ENCODE results near the gene NDUFS8. TPM values are rescaled to one million over a fixed set of nuclear protein-coding genes. Genes with fewer than 3 reads are reported as not detected.

Gene NDUFS8
- total and polyA plus RNA-seq, 2 of the 13 experiments (the other 11 are each of a cell fraction or from before 2014, with no cell fraction given): 96.7 to 158 TPM

DNA sequence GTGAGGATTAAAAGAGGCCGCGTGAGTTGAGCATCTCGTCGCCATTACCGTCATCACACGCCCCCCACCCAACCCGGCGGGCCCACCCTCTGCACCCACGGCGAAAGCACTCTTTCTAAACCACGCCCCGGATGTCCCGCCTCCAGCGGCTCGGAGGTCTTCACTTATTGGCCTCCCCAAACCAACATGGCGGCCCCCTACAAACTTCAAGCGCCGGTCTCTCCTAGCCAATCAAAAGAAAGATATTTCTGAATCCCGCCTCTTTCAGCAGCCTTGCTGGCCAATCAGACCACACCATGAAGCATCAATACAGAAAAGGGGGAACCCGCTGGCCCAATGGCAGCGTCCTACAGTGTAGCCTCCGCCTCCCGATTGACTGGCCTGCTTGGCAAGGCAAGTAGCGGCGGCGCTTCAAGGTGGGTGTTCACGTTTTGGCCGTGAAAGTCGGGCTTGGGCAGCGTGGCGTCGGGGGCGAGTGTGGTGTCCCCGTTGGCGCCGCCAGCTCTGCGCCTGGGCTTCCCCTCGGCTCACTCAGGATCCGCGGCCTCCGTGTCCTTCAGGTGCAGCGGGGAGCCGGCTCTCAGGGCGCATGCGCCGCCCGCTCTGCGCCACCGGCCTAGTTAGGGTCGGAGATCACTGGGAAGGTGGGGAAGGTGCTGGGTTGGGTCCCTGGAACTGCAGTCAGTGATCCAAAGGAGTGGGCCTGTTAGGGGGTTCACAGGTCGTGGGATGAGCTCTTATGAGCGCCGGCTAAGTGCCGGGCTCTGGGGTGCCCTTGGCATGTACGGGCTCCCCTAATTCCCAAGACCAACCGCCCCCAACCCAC, at the start of gene NDUFS8 (continued):
- TF ChIP-seq, protein P1, sequence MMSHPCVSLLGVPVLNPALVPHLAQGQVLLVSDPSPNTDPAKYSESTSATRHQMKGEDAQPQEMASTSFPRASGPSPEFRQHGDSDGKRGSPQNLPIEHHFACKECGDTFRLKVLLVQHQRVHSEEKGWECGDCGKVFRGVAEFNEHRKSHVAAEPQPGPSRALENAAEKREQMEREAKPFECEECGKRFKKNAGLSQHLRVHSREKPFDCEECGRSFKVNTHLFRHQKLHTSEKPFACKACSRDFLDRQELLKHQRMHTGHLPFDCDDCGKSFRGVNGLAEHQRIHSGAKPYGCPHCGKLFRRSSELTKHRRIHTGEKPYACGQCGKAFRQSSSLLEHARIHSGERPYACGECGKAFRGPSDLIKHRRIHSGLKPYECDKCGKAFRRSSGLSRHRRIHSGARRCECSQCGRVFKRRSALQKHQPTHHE (CRISPR knock-in tag; IDR thresholded peaks at IDR 0.05; ENCODE audit: borderline replicate concordance): 0 out of 2 replicates have a peak, but pooled peaks have one; percentile 46
- TF ChIP-seq NFRKB (IDR thresholded peaks at IDR 0.05) (no peak), TGIF2 (CRISPR knock-in tag; IDR thresholded peaks at IDR 0.05) (peak; percentile 76), ERF (CRISPR knock-in tag; IDR thresholded peaks at IDR 0.05) (peak; percentile 30; the same call in 1 of the 2 replicates), SALL1 (CRISPR knock-in tag; IDR thresholded peaks at IDR 0.05) (peak; percentile 53; the same call in 1 of the 2 replicates), RBAK (CRISPR knock-in tag; IDR thresholded peaks at IDR 0.05) (no peak), ZNF329 (CRISPR knock-in tag; IDR thresholded peaks at IDR 0.05; ENCODE audit: low read depth) (peak; percentile 32; the same call in 1 of the 2 replicates), POLR2G (IDR thresholded peaks at IDR 0.05; ENCODE audit: low read depth, low read length) (peak; percentile 87), NR2C2 (CRISPR knock-in tag; IDR thresholded peaks at IDR 0.05; ENCODE audit: borderline replicate concordance) (peak; percentile 53; the same call in 1 of the 2 replicates), JUNB (CRISPR knock-in tag; IDR thresholded peaks at IDR 0.05; ENCODE audit: borderline replicate concordance) (no peak), HMG20B (CRISPR knock-in tag; conservative IDR thresholded peaks at IDR 0.05) (peak; percentile 47; the same call in 1 of the 2 replicates), ZNF430 (CRISPR knock-in tag; IDR thresholded peaks at IDR 0.05) (0 out of 2 replicates have a peak, but pooled peaks have one; percentile 26), MED13 (CRISPR knock-in tag; IDR thresholded peaks at IDR 0.05) (0 out of 2 replicates have a peak, but pooled peaks have one; percentile 37), ELF1 (CRISPR knock-in tag; IDR thresholded peaks at IDR 0.05) (peak; percentile 31; the same call in 1 of the 2 replicates), ZNF121 (CRISPR knock-in tag; IDR thresholded peaks at IDR 0.05) (0 out of 2 replicates have a peak, but pooled peaks have one; percentile 8), AKNA (CRISPR knock-in tag; IDR thresholded peaks at IDR 0.05; ENCODE audit: borderline replicate concordance) (no peak)
- TF ChIP-seq, protein P2, sequence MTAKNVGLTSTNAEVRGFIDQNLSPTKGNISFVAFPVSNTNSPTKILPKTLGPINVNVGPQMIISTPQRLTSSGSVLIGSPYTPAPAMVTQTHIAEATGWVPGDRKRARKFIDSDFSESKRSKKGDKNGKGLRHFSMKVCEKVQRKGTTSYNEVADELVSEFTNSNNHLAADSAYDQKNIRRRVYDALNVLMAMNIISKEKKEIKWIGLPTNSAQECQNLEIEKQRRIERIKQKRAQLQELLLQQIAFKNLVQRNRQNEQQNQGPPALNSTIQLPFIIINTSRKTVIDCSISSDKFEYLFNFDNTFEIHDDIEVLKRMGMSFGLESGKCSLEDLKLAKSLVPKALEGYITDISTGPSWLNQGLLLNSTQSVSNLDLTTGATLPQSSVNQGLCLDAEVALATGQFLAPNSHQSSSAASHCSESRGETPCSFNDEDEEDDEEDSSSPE (CRISPR knock-in tag; IDR thresholded peaks at IDR 0.05): peak; percentile 66; the same call in 1 of the 2 replicates
- TF ChIP-seq, protein P3, sequence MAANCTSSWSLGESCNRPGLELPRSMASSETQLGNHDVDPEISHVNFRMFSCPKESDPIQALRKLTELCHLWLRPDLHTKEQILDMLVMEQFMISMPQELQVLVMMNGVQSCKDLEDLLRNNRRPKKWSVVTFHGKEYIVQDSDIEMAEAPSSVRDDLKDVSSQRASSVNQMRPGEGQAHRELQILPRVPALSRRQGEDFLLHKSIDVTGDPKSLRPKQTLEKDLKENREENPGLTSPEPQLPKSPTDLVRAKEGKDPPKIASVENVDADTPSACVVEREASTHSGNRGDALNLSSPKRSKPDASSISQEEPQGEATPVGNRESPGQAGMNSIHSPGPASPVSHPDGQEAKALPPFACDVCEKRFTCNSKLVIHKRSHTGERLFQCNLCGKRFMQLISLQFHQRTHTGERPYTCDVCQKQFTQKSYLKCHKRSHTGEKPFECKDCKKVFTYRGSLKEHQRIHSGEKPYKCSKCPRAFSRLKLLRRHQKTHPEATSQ (CRISPR knock-in tag; IDR thresholded peaks at IDR 0.05; ENCODE audit: borderline replicate concordance): no peak
